ENCODE results near the gene CYTH2.

- TF ChIP-seq EZH2phosphoT487 (IDR thresholded peaks at IDR 0.05; ENCODE audit: low read depth) (no peak), CTCF (IDR thresholded peaks at IDR 0.05; ENCODE audit: low read depth, low read length) (no peak)
Observed at GRCh38 chr19:48512504-48513288, 43.5 kb downstream of the CYTH2 start.
